CD4-positive, alpha-beta T cell treated with Interleukin-21 for 1 hour (primary cell): ENCODE results near the gene MICAL1.
"Not testable (repeated sequence)": the region's sequence is repeated elsewhere in the genome, so short reads cannot be mapped to it uniquely, and the experiment has no call there.

Experiments used
- DNase-seq: peaks from one replicate; pipeline ENCODE4 v3.0.0-alpha.2; 2020

Gene MICAL1

GRCh38 chr6:109477725-109478124 is 22.2 kb upstream of the MICAL1 start:
- no peak for DNase-seq

GRCh38 chr6:109477184-109477583 is 21.6 kb upstream of the MICAL1 start:
- no peak for DNase-seq

- no peak for DNase-seq
Observed at GRCh38 chr6:109475625-109476024, 20.1 kb upstream of the MICAL1 start.

- no peak for DNase-seq
Observed at GRCh38 chr6:109474995-109475394, 19.4 kb upstream of the MICAL1 start.

- DNase-seq, result no peak
Observed at GRCh38 chr6:109473120-109473519, 17.5 kb upstream of the MICAL1 start.

- no peak for DNase-seq
Observed at GRCh38 chr6:109472132-109472995, 16.8 kb upstream of the MICAL1 start.

GRCh38 chr6:109471105-109471810 is 15.7 kb upstream of the MICAL1 start:
- DNase-seq, result no peak

- DNase-seq, result no peak
Observed at GRCh38 chr6:109469591-109470189, 14.1 kb upstream of the MICAL1 start.

GRCh38 chr6:109467696-109468095 is 12.1 kb upstream of the MICAL1 start:
- no peak for DNase-seq

GRCh38 chr6:109466212-109466923 is 10.8 kb upstream of the MICAL1 start:
- DNase-seq, result no peak

GRCh38 chr6:109465772-109466171 is 10.2 kb upstream of the MICAL1 start:
- DNase-seq, result no peak

GRCh38 chr6:109461733-109462526 is 6.4 kb upstream of the MICAL1 start:
- DNase-seq, result no peak

- DNase-seq, result not testable (repeated sequence)
Observed at GRCh38 chr6:109461205-109461604, 5.6 kb upstream of the MICAL1 start.

GRCh38 chr6:109460161-109460829 is 4.7 kb upstream of the MICAL1 start:
- DNase-seq, result no peak

- peak; percentile 60 for DNase-seq
Observed at GRCh38 chr6:109458774-109459531, 3.4 kb upstream of the MICAL1 start.

- DNase-seq, result no peak
Observed at GRCh38 chr6:109457562-109457996, 2.0 kb upstream of the MICAL1 start.

GRCh38 chr6:109456710-109457561 is 1.4 kb upstream of the MICAL1 start:
- no peak for DNase-seq

GRCh38 chr6:109456111-109456583 is 575 bp upstream of the MICAL1 start:
- DNase-seq, result no peak
